CD4-positive, alpha-beta T cell treated with Interleukin-6 for 4 hours (primary cell): ENCODE measurements around the gene CD4.
A peak's percentile ranks its signal among the peaks of the same experiment; 100 is the strongest.
"Not testable (repeated sequence)": the region's sequence is repeated elsewhere in the genome, so short reads cannot be mapped to it uniquely, and the experiment has no call there.

Experiments used
- DNase-seq: peaks from one replicate; pipeline ENCODE4 v3.0.0-alpha.2; 2020; ENCODE audit warnings: mixed read lengths

Gene CD4

GRCh38 chr12:6788972-6789924, at the start of gene CD4:
Gene CD4, plus strand, starts transcription at chr12:6789528. Its CDS starts 10,611 bp downstream, at chr12:6800139.
- peak; percentile 87 for DNase-seq

DNA sequence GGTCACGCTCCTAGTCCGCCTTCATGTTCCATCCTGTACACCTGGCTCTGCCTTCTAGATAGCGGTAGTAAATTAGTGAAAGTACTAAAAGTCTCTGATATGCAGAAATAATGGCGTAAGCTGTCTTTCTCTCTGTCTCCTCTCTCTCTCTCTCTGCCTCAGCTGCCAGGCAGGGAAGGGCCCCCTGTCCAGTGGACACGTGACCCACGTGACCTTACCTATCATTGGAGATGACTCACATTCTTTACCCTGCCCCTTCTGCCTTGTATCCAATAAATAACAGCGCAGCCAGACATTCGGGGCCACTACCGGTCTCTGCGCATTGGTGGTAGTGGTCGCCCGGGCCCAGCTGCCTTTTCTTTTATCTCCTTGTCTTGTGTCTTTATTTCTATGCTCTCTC, 47.2 kb upstream of the CD4 start:
- DNase-seq: not testable (repeated sequence)

DNA sequence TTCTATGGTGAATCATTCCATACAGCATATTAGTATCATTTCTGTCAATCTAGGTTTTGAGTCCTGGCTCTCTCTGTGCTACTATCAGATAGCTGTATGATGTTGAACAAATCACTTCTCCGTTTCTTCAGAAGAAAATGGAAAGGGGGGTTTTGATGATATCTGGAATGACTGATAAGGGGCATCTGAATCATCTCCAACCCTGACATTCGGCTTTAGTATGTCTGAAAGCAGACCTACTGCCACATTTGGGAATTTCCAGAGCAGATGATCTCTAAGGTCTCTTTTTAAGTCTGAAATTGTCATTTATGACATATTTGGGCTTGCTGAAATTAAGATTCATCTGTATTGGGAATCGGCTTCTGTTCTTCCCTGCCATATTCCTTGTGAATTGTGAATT, 46.5 kb upstream of the CD4 start:
- no peak for DNase-seq

DNA sequence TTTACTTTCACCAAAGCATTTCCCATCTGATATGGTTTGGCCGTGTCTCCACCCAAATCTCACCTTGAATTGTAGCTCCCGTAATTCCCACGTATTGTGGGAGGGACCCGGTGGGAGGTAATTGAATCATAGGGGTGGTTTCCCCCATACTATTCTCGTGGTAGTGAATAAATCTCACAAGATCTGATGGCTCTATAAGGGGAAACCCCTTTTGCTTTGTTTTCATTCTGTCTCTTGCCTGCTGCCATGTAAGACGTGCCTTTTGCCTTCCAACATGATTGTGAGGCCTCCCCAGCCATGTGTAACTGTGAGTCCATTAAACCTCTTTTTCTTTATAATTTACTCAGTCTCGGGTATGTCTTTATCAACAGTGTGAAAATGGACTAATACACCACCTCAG, 46.0 kb upstream of the CD4 start:
- DNase-seq: not testable (repeated sequence)

- DNase-seq: peak; percentile 53
Measured at GRCh38 chr12:6745741-6746525, 43.4 kb upstream of the CD4 start.

DNA sequence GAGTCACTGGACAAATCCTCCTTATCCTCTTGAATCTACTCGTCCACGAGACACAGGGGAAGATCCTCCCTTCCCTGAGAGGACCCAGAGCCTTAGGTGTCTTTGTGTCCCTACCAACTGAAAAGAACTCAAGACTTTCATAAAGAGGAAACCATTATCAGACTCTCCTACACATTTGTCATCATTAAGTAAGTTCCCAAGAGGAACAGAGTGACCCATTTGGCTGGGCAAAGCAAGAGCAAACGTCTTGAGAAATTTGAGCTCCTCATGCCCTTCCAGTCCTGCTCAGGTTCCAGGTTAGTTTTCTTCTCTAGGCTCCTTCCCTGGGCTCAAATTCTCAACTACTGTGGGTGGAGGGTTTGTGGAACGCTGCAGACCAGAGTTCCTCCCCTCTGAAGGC, 42.1 kb upstream of the CD4 start:
- DNase-seq: no peak

- DNase-seq: no peak
Measured at GRCh38 chr12:6748761-6749160, 40.6 kb upstream of the CD4 start.

DNA sequence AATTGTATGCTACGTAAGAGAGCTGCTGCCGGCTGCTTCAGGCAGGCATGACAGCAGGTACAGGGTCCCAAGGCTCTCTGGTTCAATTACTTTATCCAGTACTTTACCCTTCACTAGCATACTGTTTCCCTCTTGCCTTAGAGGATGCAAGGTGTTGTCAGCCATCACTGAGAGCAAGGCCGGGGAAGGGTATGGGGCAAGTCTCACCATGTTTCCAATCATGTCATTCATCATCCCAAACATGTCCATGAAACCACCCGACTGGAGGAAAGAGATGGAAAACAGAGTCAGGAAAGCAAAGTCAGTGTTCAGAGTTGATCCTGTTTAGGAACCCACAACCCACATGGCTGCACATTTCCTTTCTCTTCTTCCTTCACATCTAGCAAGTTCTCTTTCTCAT, 38.8 kb upstream of the CD4 start:
- DNase-seq: no peak

- DNase-seq: no peak
Measured at GRCh38 chr12:6751767-6752166, 37.6 kb upstream of the CD4 start.

DNA sequence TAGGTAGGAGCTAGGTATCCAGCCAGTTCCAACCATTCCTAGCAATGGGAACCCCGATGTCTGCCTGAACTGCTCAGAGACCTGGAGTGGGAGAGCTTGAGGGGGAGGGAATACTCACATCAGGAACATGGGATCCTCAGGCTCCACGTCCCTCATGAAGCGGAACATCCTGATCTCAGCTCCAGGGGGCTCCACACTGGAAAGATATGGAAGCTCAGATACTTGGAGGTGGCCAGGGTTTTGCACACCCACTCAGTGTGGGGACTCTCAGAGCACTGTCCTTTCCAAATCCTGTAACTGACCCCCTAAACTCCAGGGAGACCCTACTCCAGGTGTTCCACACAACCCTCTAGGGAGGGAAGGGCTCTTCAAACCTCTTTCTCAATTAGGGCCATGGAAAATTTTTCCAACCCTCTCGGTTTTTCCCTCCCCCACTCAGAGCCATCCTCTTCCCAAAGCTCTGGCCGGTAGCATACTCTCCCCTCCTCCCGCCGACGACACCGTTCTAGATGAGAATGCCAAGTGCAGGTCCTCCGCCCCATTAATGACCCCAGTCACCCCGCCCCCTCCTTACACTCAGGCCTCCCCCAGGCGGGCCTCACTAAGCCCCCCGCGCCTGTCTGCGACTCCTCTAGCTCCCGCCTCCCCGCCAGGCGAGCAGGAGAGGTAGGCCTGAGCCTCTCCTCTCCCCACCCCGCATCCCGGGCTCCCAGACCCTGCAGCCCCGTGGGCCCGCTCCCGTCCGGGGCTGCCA, 37.0 kb upstream of the CD4 start:
- DNase-seq: peak; percentile 41

DNA sequence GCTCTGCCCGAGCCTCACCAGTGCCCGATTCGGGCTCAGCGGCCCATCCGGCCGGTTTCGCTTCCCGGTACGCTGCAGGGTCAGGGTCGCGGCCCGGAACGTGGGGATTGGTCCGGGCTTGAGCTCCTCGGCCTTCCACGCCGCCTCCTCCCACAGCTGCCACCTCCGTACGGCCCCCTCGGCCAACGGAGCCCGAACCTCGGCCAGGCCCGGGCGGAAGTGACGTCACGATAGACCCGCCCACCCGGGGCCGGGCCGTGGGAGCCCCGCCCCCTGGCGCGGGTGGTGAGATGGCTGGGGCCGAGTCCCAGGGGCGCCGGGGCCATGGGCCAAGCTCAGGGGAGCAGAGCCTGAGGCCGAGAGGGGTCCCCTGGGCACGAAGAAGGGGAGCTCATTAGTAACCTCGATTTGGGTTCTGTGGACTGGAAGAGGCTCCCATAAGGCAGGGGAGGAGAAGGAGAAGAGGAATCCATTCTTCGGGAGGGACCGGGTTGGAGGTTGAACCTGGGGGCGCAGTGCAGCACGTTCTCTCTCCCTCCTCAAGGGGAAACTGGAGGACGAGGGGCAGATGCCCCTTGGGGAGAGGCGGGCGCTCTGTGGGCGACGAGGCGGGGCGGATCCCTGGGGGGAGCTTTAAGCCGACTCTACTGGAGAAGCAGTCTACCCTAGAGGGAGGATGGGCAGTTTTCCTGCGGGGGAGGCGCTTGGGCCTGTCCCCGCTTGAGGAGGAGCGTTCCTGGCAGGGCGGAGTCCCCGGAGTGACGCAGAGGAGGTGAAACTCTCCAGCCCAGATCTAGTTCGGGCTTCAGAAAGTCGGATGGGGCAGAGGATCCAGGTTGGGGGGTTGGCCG, 36.2 kb upstream of the CD4 start, which contains the start of gene MLF2:
TSS of gene MLF2 (minus strand) at position 221 of the 851 bp plus-strand sequence. CDS start 807 bp downstream, outside the sequence.
- peak; percentile 98 for DNase-seq

DNA sequence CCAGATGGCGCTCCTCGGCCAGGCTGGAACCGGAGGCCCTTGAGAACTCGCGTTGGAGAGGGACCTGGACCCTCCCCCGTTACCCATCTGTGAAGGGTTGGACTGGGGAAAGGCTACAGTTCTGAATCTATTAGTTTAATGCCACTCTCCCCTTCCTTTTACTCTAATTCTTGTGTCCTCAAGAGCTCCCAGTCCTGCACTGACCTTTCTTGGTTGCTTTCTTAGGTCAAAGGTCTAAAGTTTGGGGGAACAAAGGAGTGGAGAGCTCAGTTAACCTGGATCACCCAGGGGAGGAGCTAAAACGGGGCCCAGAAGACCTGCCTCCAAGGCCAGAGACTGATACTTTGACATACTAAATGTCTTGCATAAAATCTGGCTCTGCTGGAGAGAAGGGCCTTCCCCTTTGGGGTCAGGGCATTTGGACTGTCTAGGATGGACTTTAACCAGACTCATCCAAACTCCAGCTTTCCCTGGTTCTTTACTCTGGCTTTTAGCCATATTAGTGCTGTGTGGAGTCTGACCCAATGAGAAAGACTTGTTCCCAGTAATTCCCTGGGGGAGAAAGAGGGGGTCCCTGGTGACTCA, 35.5 kb upstream of the CD4 start:
- DNase-seq: no peak

DNA sequence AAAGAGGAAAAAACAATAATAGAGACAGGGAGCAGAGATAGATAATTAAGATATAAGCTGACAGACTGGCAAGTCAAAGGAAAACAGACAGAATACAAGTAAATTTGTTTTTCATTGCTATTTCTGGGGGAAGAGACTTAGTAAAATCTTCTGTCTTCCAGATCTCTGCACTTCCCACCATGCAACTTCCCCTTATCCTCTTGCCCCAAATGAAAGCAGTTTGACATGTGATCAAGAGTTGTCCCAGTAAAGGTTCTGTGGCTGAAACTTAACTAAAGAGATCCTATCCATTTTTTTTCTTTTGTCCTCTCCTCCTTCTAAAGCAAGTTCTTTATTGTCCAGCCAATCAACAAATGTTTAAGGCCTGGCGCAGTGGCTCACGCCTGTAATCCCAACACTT, 34.9 kb upstream of the CD4 start:
- no peak for DNase-seq

DNA sequence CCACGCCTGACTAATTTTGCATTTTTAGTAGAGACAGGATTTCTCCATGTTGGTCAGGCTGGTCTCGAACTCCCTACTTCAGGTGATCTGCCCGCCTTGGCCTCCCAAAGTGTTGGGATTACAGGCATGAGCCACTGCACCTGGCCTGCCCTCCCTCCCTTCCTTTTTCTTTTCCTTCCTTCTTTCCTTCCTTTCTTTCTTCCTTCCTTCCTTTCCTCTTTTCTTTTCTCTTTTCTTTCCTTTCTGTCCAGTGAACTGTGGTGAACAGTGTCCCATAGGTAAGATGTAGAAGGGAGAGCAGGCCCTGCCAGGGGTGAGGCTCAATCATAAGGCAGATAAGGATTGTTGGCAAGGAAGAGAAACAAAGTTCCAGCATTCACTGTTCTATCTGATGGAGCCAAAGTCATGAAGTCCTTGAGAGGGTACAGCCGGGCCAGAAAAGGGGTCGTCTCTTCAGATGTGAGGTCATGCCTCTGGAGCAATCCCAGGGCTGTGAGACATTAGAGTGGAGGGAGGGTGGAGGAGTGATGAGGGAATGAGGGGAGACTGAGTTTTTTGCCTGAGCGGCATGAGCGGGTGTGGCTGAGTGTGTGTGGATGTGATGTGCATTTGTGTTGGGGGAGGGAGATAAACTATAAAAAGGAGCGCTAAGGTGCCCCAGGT, 32.2 kb upstream of the CD4 start:
- no peak for DNase-seq

GRCh38 chr12:6758506-6759095, 30.7 kb upstream of the CD4 start:
- no peak for DNase-seq

DNA sequence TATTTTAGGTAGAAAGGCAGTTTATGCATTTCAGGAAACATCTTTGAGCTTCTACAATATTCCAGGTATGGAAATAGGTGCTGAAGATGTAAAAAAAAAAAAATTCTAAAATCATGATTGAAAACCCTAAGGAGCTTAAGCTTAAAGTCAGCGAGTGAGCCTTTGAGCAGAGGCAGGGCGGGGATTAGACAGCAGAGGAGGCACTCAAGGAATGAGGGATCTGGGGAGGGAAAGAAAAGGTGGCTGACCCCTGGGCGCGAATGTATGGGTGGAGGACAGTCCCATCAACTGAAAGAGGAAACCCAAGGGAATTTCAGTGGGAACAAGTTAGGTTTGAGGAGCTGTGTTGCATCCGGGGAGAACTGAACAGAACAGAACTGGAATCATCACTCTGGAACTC, 29.6 kb upstream of the CD4 start:
- DNase-seq: no peak

DNA sequence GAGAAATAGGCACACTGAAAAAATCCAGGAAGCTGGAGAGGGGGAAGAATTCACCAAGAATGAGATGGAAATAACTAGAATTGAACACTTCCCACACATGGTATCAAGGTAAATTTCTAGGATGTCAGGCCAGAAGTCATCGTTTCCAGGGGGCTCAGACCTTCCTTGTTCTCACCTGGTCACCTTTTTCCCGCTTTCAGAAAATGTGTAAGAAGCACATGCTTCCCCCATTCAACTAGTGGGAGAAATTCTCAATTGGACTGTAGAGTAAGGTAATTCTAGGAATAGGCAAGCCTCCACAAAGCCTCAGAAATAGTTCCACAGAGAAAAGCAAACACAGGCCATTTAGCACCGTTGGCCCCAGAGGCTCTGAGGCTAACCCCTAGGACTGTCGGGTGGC, 25.9 kb upstream of the CD4 start:
- DNase-seq: no peak

GRCh38 chr12:6764011-6764828, 25.1 kb upstream of the CD4 start:
- DNase-seq: peak; percentile 39

DNA sequence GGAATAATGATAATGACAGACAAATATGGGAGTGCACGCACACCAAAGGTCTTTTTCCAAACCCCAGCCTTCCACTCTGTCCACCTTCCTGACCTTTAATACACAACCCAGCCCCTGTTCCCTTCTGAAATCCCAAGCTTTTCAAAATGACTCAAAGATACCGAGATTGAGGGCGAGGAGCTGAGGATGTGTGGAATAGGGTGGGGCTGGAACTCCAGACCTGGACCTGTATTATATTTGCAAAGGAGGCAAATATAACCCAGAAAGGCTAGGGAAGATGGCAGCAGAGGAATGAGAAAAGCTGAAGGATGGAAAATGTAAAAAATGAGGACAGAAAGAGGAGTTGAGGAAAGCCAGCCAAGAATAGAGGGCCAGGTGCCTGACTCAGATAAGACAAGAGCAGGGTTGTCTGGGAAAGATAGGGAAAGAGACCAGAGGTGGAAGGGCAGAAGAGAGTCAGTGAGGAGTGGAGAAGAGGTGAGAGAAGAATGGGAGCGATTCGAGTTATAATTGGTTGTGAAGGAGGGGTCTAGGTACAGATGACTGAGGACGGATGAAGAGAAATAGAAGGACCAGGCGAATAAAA, 24.2 kb upstream of the CD4 start:
- no peak for DNase-seq
